PC-9 (cell line): ENCODE data around the gene MROH9. TPM values are rescaled to one million over a fixed set of nuclear protein-coding genes. Genes with fewer than 3 reads are reported as not detected.

Source experiments
- BruUV-seq: library from RNA; stranded (reverse); fragments of 400-500 nt; replicated peaks from 2 replicates; lab custom pipeline; 2021; lab: Mats Ljungman, UMichigan
- CTCF ChIA-PET: fragments of 300-600 bp; sonication (Branson Sonifier 250); formaldehyde crosslinking; loops from one replicate; lab custom pipeline; 2022; ENCODE audit warnings: antibody characterized with exemption; lab: Charles Lee
- POLR2A ChIA-PET: fragments of 300-600 bp; sonication (Branson Sonifier 250); formaldehyde crosslinking; loops from one replicate; lab custom pipeline; 2022; ENCODE audit warnings: antibody characterized with exemption; ENCODE audit not compliant: unreplicated experiment; lab: Charles Lee
- DNase-seq, 2 experiments: peaks; one replicate each; pipeline versions ENCODE4 v3.0.0 to v3.0.0-alpha.2; 2015 to 2022; ENCODE audit warnings: mixed read lengths in 1 of 2
- H2AFZ ChIP-seq: fragments of 200-600 bp; sonication (generic); 2 replicates; pipeline ENCODE4 v1.8.1; 2017; ENCODE audit warnings: antibody characterized with exemption
- H3F3A ChIP-seq: fragments of 200-600 bp; sonication (generic); 2 replicates; pipeline ENCODE4 v1.8.1; 2017; ENCODE audit warnings: antibody characterized with exemption, mild to moderate bottlenecking, low read depth; ENCODE audit not compliant: insufficient read depth
- H3K27ac ChIP-seq: fragments of 200-600 bp; sonication (generic); 2 replicates; pipeline ENCODE4 v1.6.1; 2016; ENCODE audit warnings: mixed run types
- H3K27me3 ChIP-seq: fragments of 200-600 bp; sonication (generic); 2 replicates; pipeline ENCODE4 v1.6.1; 2016; ENCODE audit warnings: low read depth, mixed run types; ENCODE audit not compliant: insufficient read depth
- H3K36me3 ChIP-seq: fragments of 200-600 bp; sonication (generic); 2 replicates; pipeline ENCODE4 v1.6.1; 2016; ENCODE audit warnings: low read depth, mixed run types
- H3K4me1 ChIP-seq: fragments of 200-600 bp; sonication (generic); replicated peaks from 2 replicates; pipeline ENCODE4 v1.6.1; 2016; ENCODE audit warnings: mixed run types; ENCODE audit not compliant: insufficient read depth
- H3K4me2 ChIP-seq: fragments of 200-600 bp; sonication (generic); 2 replicates; pipeline ENCODE4 v1.6.1; 2017; ENCODE audit warnings: mixed run types
- H3K4me3 ChIP-seq: fragments of 200-600 bp; sonication (generic); 2 replicates; pipeline ENCODE4 v1.6.1; 2016; ENCODE audit warnings: mixed run types
- H3K79me2 ChIP-seq: fragments of 200-600 bp; sonication (generic); 2 replicates; pipeline ENCODE4 v1.6.1; 2017; ENCODE audit warnings: low read depth, mixed run types
- H3K9me2 ChIP-seq: fragments of 200-600 bp; sonication (generic); 2 replicates; pipeline ENCODE4 v1.8.1; 2017; ENCODE audit warnings: mild to moderate bottlenecking; ENCODE audit not compliant: insufficient read depth
- H3K9me3 ChIP-seq: fragments of 200-600 bp; sonication (generic); 2 replicates; pipeline ENCODE4 v1.8.1; 2016; ENCODE audit warnings: low read depth; ENCODE audit not compliant: insufficient read depth
- H4K20me1 ChIP-seq: fragments of 200-600 bp; sonication (generic); 2 replicates; pipeline ENCODE4 v1.8.1; 2017; ENCODE audit not compliant: insufficient read depth
- EZH2 ChIP-seq: fragments of 200-600 bp; sonication (generic); IDR thresholded peaks from 2 replicates; pipeline ENCODE4 v1.8.0; 2017; ENCODE audit warnings: antibody characterized with exemption, low read depth
- intact Hi-C: fragments of 100-400 bp; cut with micrococcal nuclease; formaldehyde crosslinking; loops from one replicate; pipeline ENCODE4 v1.10.0; 2022; ENCODE audit not compliant: unreplicated experiment
- microRNA-seq: library from miRNA; unstranded; fragments of <30 nt; microRNA quantifications from one replicate; pipeline ENCODE4 v1.2.0, GENCODE V29; 2021; ENCODE audit warnings: borderline number of aligned reads, borderline replicate concordance
- total RNA-seq: library from RNA; stranded (reverse); gene quantifications from 2 replicates; pipeline ENCODE4 v1.2.3, GENCODE V29; 2021
- TF ChIP-seq, protein P1 (sequence below): fragments of 200-600 bp; sonication (generic); conservative IDR thresholded peaks from 2 replicates; pipeline ENCODE4 v1.6.1; 2017; ENCODE audit warnings: mixed run types, antibody characterized with exemption, mild to moderate bottlenecking, moderate library complexity

MROH9 gene
- total RNA-seq, 1 experiment from 2014 or later = not detected

GRCh38 chr1:171110621-171111326 lies 175.4 kb downstream of the MROH9 start:
- no TSS peak for BruUV-seq
- Histone ChIP-seq H3K9me3 (no peaks in the 10 kb centered on the region), H3K36me3 (no peaks in the 10 kb centered on the region), H3K27ac (no peak overlapping the region), H3K27me3 (0 out of 2 replicates have a peak, but pooled peaks cover 6% of the 10 kb centered on the region), H3K9me2 (no peaks in the 10 kb centered on the region), H3K4me1 (no peaks in the 10 kb centered on the region), H3K4me3 (no peak overlapping the region), H4K20me1 (no peaks in the 10 kb centered on the region), H3K79me2 (no peaks in the 10 kb centered on the region), H3K4me2 (no peak overlapping the region), H3F3A (no peaks in the 10 kb centered on the region), H2AFZ (no peak overlapping the region)
- ChIA-PET POLR2A (no interaction called here), CTCF (no interaction called here)
- no peak for TF ChIP-seq EZH2
- TF ChIP-seq, protein P1, sequence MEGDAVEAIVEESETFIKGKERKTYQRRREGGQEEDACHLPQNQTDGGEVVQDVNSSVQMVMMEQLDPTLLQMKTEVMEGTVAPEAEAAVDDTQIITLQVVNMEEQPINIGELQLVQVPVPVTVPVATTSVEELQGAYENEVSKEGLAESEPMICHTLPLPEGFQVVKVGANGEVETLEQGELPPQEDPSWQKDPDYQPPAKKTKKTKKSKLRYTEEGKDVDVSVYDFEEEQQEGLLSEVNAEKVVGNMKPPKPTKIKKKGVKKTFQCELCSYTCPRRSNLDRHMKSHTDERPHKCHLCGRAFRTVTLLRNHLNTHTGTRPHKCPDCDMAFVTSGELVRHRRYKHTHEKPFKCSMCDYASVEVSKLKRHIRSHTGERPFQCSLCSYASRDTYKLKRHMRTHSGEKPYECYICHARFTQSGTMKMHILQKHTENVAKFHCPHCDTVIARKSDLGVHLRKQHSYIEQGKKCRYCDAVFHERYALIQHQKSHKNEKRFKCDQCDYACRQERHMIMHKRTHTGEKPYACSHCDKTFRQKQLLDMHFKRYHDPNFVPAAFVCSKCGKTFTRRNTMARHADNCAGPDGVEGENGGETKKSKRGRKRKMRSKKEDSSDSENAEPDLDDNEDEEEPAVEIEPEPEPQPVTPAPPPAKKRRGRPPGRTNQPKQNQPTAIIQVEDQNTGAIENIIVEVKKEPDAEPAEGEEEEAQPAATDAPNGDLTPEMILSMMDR = no peak
- DNase-seq = no peak
- intact Hi-C loops = no loop called here

GRCh38 chr1:171112119-171112518 lies 176.8 kb downstream of the MROH9 start:
- no peaks in the 10 kb centered on the region for H3K79me2 ChIP-seq
- CTCF ChIA-PET = no interaction called here
- H2AFZ ChIP-seq = no peak overlapping the region
- no peak overlapping the region for H3K4me2 ChIP-seq
- no TSS peak for BruUV-seq
- 0 out of 2 replicates have a peak, but pooled peaks cover 6% of the 10 kb centered on the region for H3K27me3 ChIP-seq
- no peaks in the 10 kb centered on the region for H3K36me3 ChIP-seq
- TF ChIP-seq EZH2 = no peak
- TF ChIP-seq, protein P1 = no peak
- no peak overlapping the region for H3K27ac ChIP-seq
- no peaks in the 10 kb centered on the region for H3K9me2 ChIP-seq
- H3F3A ChIP-seq = no peaks in the 10 kb centered on the region
- no peaks in the 10 kb centered on the region for H3K4me1 ChIP-seq
- POLR2A ChIA-PET = no interaction called here
- no peak for DNase-seq
- intact Hi-C loops = no loop called here
- no peaks in the 10 kb centered on the region for H3K9me3 ChIP-seq
- H4K20me1 ChIP-seq = no peaks in the 10 kb centered on the region
- H3K4me3 ChIP-seq = no peak overlapping the region

GRCh38 chr1:171113382-171113781 lies 178.0 kb downstream of the MROH9 start:
- no peaks in the 10 kb centered on the region for H3K9me3 ChIP-seq
- H3F3A ChIP-seq = no peaks in the 10 kb centered on the region
- intact Hi-C loops = no loop called here
- H3K36me3 ChIP-seq = no peaks in the 10 kb centered on the region
- H3K4me3 ChIP-seq = no peak overlapping the region
- H3K27ac ChIP-seq = no peak overlapping the region
- no peaks in the 10 kb centered on the region for H3K4me1 ChIP-seq
- no peaks in the 10 kb centered on the region for H3K79me2 ChIP-seq
- H3K9me2 ChIP-seq = no peaks in the 10 kb centered on the region
- POLR2A ChIA-PET = no interaction called here
- H2AFZ ChIP-seq = no peak overlapping the region
- H4K20me1 ChIP-seq = no peaks in the 10 kb centered on the region
- H3K27me3 ChIP-seq = 0 out of 2 replicates have a peak, but pooled peaks cover 6% of the 10 kb centered on the region
- H3K4me2 ChIP-seq = no peak overlapping the region
- CTCF ChIA-PET = no interaction called here
- TF ChIP-seq, protein P1 = no peak
- no peak for TF ChIP-seq EZH2
- BruUV-seq = no TSS peak
- DNase-seq = no peak

Small RNA genes lying within 50 kb of the gene (microRNA-seq; reads per million reads assigned to microRNA genes)
- not detected for gene MIR1295A
- not detected for gene MIR1295B

Other genes starting within 250 kb of the MROH9 start
- not detected in 2 replicates for gene FMO3, start 155.4 kb downstream of the MROH9 start, total RNA-seq
- gene FMO2, start 249.8 kb downstream of the MROH9 start, total RNA-seq = not detected in 2 replicates